ENCODE data around the gene IL17RD. TPM values are rescaled to one million over a fixed set of nuclear protein-coding genes. Genes with fewer than 3 reads are reported as not detected.
A peak's percentile ranks its signal among the peaks of the same experiment; 100 is the strongest.

IL17RD gene
- polyA plus RNA-seq, 1 of the 3 experiments (the other 2 are of a cell fraction), result 2.4 TPM

DNA sequence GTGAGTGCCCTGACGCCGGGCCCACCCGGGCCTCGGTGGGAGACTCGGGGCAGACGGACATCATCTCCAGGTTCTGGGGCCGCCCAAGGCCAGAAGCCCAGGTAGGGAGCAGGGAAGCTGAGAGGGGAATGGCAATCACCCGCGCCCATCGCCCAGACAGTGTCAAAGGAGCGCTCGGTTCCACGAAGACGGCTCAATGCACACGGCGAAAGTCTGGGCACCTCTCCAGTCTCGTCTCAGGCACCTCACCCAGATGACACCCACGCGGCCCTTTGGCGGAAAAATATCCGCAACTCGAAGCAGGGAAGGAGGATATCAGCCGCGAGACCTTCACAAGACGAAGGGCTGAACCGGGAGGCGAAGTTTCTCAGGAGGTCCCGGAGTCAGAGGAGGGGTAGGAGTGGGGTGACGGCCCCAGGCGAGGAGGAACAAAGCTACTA, 916 bp downstream of the IL17RD start:
- CTCF ChIA-PET, result interaction anchor here (1.0 to 6.0 kb wide), 9 partner anchors 10 to 169 kb away, joined by 3 to 49 read pairs (median 4); no protein-coding TSS in a partner anchor

DNA sequence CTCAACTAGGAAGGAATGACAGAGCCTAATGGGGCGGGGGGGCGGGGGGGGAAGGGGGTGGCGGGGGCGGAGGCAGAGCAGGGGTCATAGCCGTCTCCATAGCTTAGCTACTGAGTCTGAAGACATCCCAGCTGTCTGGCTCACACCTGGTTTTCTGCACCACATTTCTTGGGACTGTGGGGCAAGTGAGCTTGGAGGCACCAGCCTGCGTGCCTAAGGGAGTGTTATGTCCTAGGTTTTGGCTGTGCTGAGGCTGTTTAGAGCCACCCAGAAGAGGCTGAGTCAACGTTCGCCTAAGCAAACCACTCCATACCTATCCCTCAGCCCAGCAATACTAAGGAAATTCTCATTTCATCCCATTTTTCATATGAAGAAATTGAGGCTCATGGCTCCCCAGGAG, 1.4 kb downstream of the IL17RD start:
- Histone ChIP-seq H3K9me3 (no peaks in the 10 kb centered on the region), H3K4me3 (ENCODE audit: low read depth in 2 of 2, low read length in 1 of 2) (peak overlapping the region; percentile 76 to 82; a peak in 3 of 4 replicates), H3K4me2 (peak overlapping the region; percentile 95), H3K9ac (no peak overlapping the region), H3K27me3 (ENCODE audit: insufficient read depth) (peaks cover 15% of the 10 kb centered on the region; the same call in 1 of the 2 replicates), H2AFZ (ENCODE audit: low read depth) (no peak overlapping the region), H3K9me2 (no peaks in the 10 kb centered on the region), H3K4me1 (ENCODE audit: control insufficient read depth in 1 of 2, insufficient read depth in 2 of 2, low read depth in 1 of 2, low read length in 1 of 2) (peaks cover 7 to 57% of the 10 kb centered on the region in 2 experiments; a peak in 2 of 4 replicates), H3K36me3 (replicated peaks in 1 of 2; ENCODE audit: control insufficient read depth in 1 of 2, insufficient read depth in 2 of 2, low read length in 1 of 2) (no peaks in the 10 kb centered on the region), H3K27ac (ENCODE audit: low read depth in 2 of 2, low read length in 1 of 2) (peak overlapping the region in 1 of 2 experiments; percentile 99; a peak in 2 of 4 replicates), H3F3A (replicated peaks; ENCODE audit: insufficient read depth) (no peaks in the 10 kb centered on the region), H3K79me2 (ENCODE audit: insufficient read depth) (no peaks in the 10 kb centered on the region), H4K20me1 (ENCODE audit: insufficient read depth) (no peaks in the 10 kb centered on the region)
- no peak for DNase-seq
- 0 out of 2 replicates have a peak, but pooled peaks have one; percentile 15 for TF ChIP-seq RCOR1 (IDR thresholded peaks at IDR 0.05; ENCODE audit: low read length)
- TF ChIP-seq TCF12 (IDR thresholded peaks at IDR 0.05), result no peak
- TF ChIP-seq, protein P1, sequence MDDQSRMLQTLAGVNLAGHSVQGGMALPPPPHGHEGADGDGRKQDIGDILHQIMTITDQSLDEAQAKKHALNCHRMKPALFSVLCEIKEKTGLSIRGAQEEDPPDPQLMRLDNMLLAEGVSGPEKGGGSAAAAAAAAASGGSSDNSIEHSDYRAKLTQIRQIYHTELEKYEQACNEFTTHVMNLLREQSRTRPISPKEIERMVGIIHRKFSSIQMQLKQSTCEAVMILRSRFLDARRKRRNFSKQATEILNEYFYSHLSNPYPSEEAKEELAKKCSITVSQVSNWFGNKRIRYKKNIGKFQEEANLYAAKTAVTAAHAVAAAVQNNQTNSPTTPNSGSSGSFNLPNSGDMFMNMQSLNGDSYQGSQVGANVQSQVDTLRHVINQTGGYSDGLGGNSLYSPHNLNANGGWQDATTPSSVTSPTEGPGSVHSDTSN (IDR thresholded peaks at IDR 0.05), result no peak
- TF ChIP-seq NRF1 (IDR thresholded peaks at IDR 0.05; ENCODE audit: low read depth, low read length), result no peak
- TF ChIP-seq ELF1 (IDR thresholded peaks at IDR 0.05), result no peak
- no peak for TF ChIP-seq SIN3A (IDR thresholded peaks at IDR 0.05; ENCODE audit: borderline replicate concordance, low read depth, low read length)
- no peak for TF ChIP-seq JUND (IDR thresholded peaks at IDR 0.05)
- ChIA-PET CTCF (interaction anchor here (1.0 to 6.0 kb wide), 7 partner anchors 12 to 168 kb away, joined by 3 to 49 read pairs (median 4); no protein-coding TSS in a partner anchor), POLR2A (interaction anchor here (0.9 to 1.7 kb wide), 6 partner anchors 28 to 60 kb away, joined by 3 to 12 read pairs (median 3); no protein-coding TSS in a partner anchor)
- WGBS (ENCODE audit: low lambda C conversion rate), result 31% methylated on average over 7 of the region's 8 CpGs

More for the DNA sequence above, 916 bp downstream of the IL17RD start:
- peak overlapping the region; percentile 83; the same call in 1 of the 2 replicates for H2AFZ ChIP-seq (ENCODE audit: low read depth)
- POLR2A ChIA-PET, result interaction anchor here (0.9 to 1.7 kb wide), 7 partner anchors 28 to 60 kb away, joined by 3 to 12 read pairs (median 3); no protein-coding TSS in a partner anchor
- H3K9me3 ChIP-seq, result no peaks in the 10 kb centered on the region
- H3K79me2 ChIP-seq (ENCODE audit: insufficient read depth), result no peaks in the 10 kb centered on the region
- peak overlapping the region; percentile 95 for H3K4me2 ChIP-seq
- peak overlapping the region in 1 of 2 experiments; percentile 99; a peak in 2 of 4 replicates for H3K27ac ChIP-seq (ENCODE audit: low read depth in 2 of 2, low read length in 1 of 2)
- TF ChIP-seq, protein P2, sequence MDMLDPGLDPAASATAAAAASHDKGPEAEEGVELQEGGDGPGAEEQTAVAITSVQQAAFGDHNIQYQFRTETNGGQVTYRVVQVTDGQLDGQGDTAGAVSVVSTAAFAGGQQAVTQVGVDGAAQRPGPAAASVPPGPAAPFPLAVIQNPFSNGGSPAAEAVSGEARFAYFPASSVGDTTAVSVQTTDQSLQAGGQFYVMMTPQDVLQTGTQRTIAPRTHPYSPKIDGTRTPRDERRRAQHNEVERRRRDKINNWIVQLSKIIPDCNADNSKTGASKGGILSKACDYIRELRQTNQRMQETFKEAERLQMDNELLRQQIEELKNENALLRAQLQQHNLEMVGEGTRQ (IDR thresholded peaks at IDR 0.05; ENCODE audit: borderline replicate concordance, low read depth, low read length), result no peak
- TF ChIP-seq NFIC (IDR thresholded peaks at IDR 0.05; ENCODE audit: borderline replicate concordance) (no peak), TCF12 (IDR thresholded peaks at IDR 0.05) (no peak), RCOR1 (IDR thresholded peaks at IDR 0.05; ENCODE audit: low read length) (0 out of 2 replicates have a peak, but pooled peaks have one; percentile 3)
- TF ChIP-seq, protein P3, sequence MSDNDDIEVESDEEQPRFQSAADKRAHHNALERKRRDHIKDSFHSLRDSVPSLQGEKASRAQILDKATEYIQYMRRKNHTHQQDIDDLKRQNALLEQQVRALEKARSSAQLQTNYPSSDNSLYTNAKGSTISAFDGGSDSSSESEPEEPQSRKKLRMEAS (IDR thresholded peaks at IDR 0.05; ENCODE audit: low read depth), result peak; percentile 74
- H3K4me1 ChIP-seq (ENCODE audit: control insufficient read depth in 1 of 2, insufficient read depth in 2 of 2, low read depth in 1 of 2, low read length in 1 of 2), result peaks cover 7 to 56% of the 10 kb centered on the region in 2 experiments; a peak in 2 of 4 replicates
- H4K20me1 ChIP-seq (ENCODE audit: insufficient read depth), result no peaks in the 10 kb centered on the region
- H3K27me3 ChIP-seq (ENCODE audit: insufficient read depth), result peaks cover 15% of the 10 kb centered on the region; the same call in 1 of the 2 replicates
- H3K36me3 ChIP-seq (replicated peaks in 1 of 2; ENCODE audit: control insufficient read depth in 1 of 2, insufficient read depth in 2 of 2, low read length in 1 of 2), result no peaks in the 10 kb centered on the region
- DNase-seq, result no peak
- WGBS (ENCODE audit: low lambda C conversion rate), result 17% methylated on average over 19 of the region's 30 CpGs
- H3F3A ChIP-seq (replicated peaks; ENCODE audit: insufficient read depth), result no peaks in the 10 kb centered on the region
- H3K9me2 ChIP-seq, result no peaks in the 10 kb centered on the region
- H3K9ac ChIP-seq, result no peak overlapping the region; the same call in 1 of the 2 replicates
- H3K4me3 ChIP-seq (ENCODE audit: low read depth in 2 of 2, low read length in 1 of 2), result peak overlapping the region; percentile 76 to 82

Measured in SK-N-SH (cell line).